Measurements from ENCODE around the gene SLC1A1. TPM values are rescaled to one million over a fixed set of nuclear protein-coding genes. Genes with fewer than 3 reads are reported as not detected.

SLC1A1 gene
- total and polyA plus RNA-seq, 4 donors: 5.1 to 13.8 (median 5.4) TPM

- no peaks in the 10 kb centered on the region for H3K9me3 ChIP-seq (ENCODE audit: control insufficient read depth in 4 of 4, insufficient read depth in 3 of 4, low read length in 3 of 4)
- H3K4me3 ChIP-seq: no peak overlapping the region
- no peak overlapping the region for H3K27ac ChIP-seq (ENCODE audit: low read depth in 1 of 2, low read length in 1 of 2)
- H3K36me3 ChIP-seq (ENCODE audit: control insufficient read depth in 4 of 4, insufficient read depth in 4 of 4, low read length in 4 of 4): peaks cover 0 to 2% (median 0%) of the 10 kb centered on the region in 4 donors
- no peaks in the 10 kb centered on the region for H3K4me1 ChIP-seq (ENCODE audit: control insufficient read depth in 5 of 5, insufficient read depth in 5 of 5, low read length in 5 of 5)
- no peak for TF ChIP-seq CTCF (IDR thresholded peaks at IDR 0.05; ENCODE audit: control extremely low read depth, extremely low read depth)
- ATAC-seq (ENCODE audit: insufficient read depth, low FRiP score) (no peak), DNase-seq (no peak)
- H3K27me3 ChIP-seq (ENCODE audit: control insufficient read depth in 3 of 3, insufficient read depth in 3 of 3, low read length in 2 of 3): no peaks in the 10 kb centered on the region
- H3K9ac ChIP-seq (ENCODE audit: insufficient read depth in 1 of 2, low read length in 2 of 2): no peak overlapping the region
- 53 to 70% methylated on average over 3 of the region's 3 CpGs for WGBS, 2 donors
These were observed 129.9 kb downstream of the SLC1A1 start for GRCh38 chr9:4620057-4620765.

- ATAC-seq (ENCODE audit: insufficient read depth, low FRiP score) (no peak), DNase-seq (no peak)
- no peaks in the 10 kb centered on the region for H3K27me3 ChIP-seq (ENCODE audit: control insufficient read depth in 3 of 3, insufficient read depth in 3 of 3, low read length in 2 of 3)
- no peaks in the 10 kb centered on the region for H3K9me3 ChIP-seq (ENCODE audit: control insufficient read depth in 4 of 4, insufficient read depth in 3 of 4, low read length in 3 of 4)
- H3K27ac ChIP-seq (ENCODE audit: low read depth in 1 of 2, low read length in 1 of 2): no peak overlapping the region
- no peak for TF ChIP-seq CTCF (IDR thresholded peaks at IDR 0.05; ENCODE audit: control extremely low read depth, extremely low read depth)
- 79 to 85% methylated on average over 2 of the region's 2 CpGs for WGBS, 2 donors
- no peak overlapping the region for H3K4me3 ChIP-seq
- no peak overlapping the region for H3K9ac ChIP-seq (ENCODE audit: insufficient read depth in 1 of 2, low read length in 2 of 2)
- H3K4me1 ChIP-seq (ENCODE audit: control insufficient read depth in 5 of 5, insufficient read depth in 5 of 5, low read length in 5 of 5): no peaks in the 10 kb centered on the region
- H3K36me3 ChIP-seq (ENCODE audit: control insufficient read depth in 4 of 4, insufficient read depth in 4 of 4, low read length in 4 of 4): peaks cover 0 to 2% (median 0%) of the 10 kb centered on the region in 4 donors
These were observed 130.8 kb downstream of the SLC1A1 start for GRCh38 chr9:4620881-4621555.

GRCh38 chr9:4622016-4622415, 131.7 kb downstream of the SLC1A1 start:
- DNase-seq: peak in 2 of 3 donors; percentile 20 to 26
- no peak for ATAC-seq (ENCODE audit: insufficient read depth, low FRiP score)
- 76 to 82% methylated on average over 10 of the region's 10 CpGs for WGBS, 2 donors
- Histone ChIP-seq H3K4me1 (ENCODE audit: control insufficient read depth in 5 of 5, insufficient read depth in 5 of 5, low read length in 5 of 5) (no peaks in the 10 kb centered on the region), H3K9me3 (ENCODE audit: control insufficient read depth in 4 of 4, insufficient read depth in 3 of 4, low read length in 3 of 4) (no peaks in the 10 kb centered on the region), H3K36me3 (ENCODE audit: control insufficient read depth in 4 of 4, insufficient read depth in 4 of 4, low read length in 4 of 4) (no peaks in the 10 kb centered on the region), H3K27me3 (ENCODE audit: control insufficient read depth in 3 of 3, insufficient read depth in 3 of 3, low read length in 2 of 3) (no peaks in the 10 kb centered on the region), H3K4me3 (no peak overlapping the region), H3K9ac (ENCODE audit: insufficient read depth in 1 of 2, low read length in 2 of 2) (peak overlapping the region in 1 of 2 donors; percentile 25), H3K27ac (ENCODE audit: low read depth in 1 of 2, low read length in 1 of 2) (no peak overlapping the region)
- TF ChIP-seq CTCF (IDR thresholded peaks at IDR 0.05; ENCODE audit: control extremely low read depth, extremely low read depth): no peak
